GM12878 (cell line): Measurements from ENCODE around the gene RAB44. TPM values are rescaled to one million over a fixed set of nuclear protein-coding genes. Genes with fewer than 3 reads are reported as not detected.

Experiments
- FOXM1 ChIP-seq: IDR thresholded peaks from 2 replicates; pipeline ENCODE4 v1.6.1; 2012; ENCODE audit warnings: low read depth, mild to moderate bottlenecking, inconsistent platforms, low read length, moderate library complexity
- MEF2A ChIP-seq: IDR thresholded peaks from 2 replicates; pipeline ENCODE4 v1.6.1; 2011; ENCODE audit warnings: low read depth, mild to moderate bottlenecking, low read length, moderate library complexity; ENCODE audit not compliant: insufficient read depth
- MTA3 ChIP-seq: IDR thresholded peaks from 2 replicates; pipeline ENCODE4 v1.6.1; 2012; ENCODE audit warnings: low read length, inconsistent platforms, borderline replicate concordance
- PAX5 ChIP-seq: IDR thresholded peaks from 2 replicates; pipeline ENCODE4 v1.6.1; 2011; ENCODE audit warnings: low read depth, low read length, borderline replicate concordance
- PML ChIP-seq: IDR thresholded peaks from 2 replicates; pipeline ENCODE4 v1.6.1; 2012; ENCODE audit warnings: low read length, inconsistent platforms
- POLR2AphosphoS2 ChIP-seq: IDR thresholded peaks from 2 replicates; pipeline ENCODE4 v1.6.1; 2011; ENCODE audit warnings: low read depth, mild to moderate bottlenecking, low read length, improper control_type of control experiment, moderate library complexity
- POLR2AphosphoS5 ChIP-seq: IDR thresholded peaks from 2 replicates; pipeline ENCODE4 v1.6.1; 2011; ENCODE audit warnings: mild to moderate bottlenecking, low read length, inconsistent platforms
- POU2F2 ChIP-seq: IDR thresholded peaks from 3 replicates; pipeline ENCODE4 v1.6.1; 2011; ENCODE audit warnings: low read depth, mild to moderate bottlenecking, low read length, borderline replicate concordance
- RFX5 ChIP-seq: IDR thresholded peaks from 2 replicates; pipeline ENCODE4 v1.6.1; 2011; ENCODE audit warnings: low read depth, low read length, improper control_type of control experiment
- TCF7 ChIP-seq: IDR thresholded peaks from 2 replicates; pipeline ENCODE4 v1.6.1; 2014; ENCODE audit warnings: antibody characterized with exemption, borderline replicate concordance
- ZNF384 ChIP-seq: IDR thresholded peaks from 2 replicates; pipeline ENCODE4 v1.6.1; 2012; ENCODE audit warnings: low read depth, mild to moderate bottlenecking, low read length, improper control_type of control experiment, borderline replicate concordance
- polyA plus RNA-seq, 11 experiments: library from polyadenylated mRNA; depleted of rRNA in 4 of 11; unstranded in 6 of 11; stranded (reverse) in 5 of 11; fragments of >200 nt; fragmentation: Nextera tagmentation in 4 of 11; fragmentation: Illumina TruSeq in 1 of 11; extraction: Ambion mirVana in 4 of 11; extraction: Trizol in 1 of 11; gene quantifications; 1 replicate in 1 of 11; 2 replicates in 10 of 11; pipeline versions ENCODE4 v1.2.1 to v1.2.3, GENCODE V29; 2011 to 2016; ENCODE audit warnings: inconsistent platforms in 2 of 11, missing spikeins in 2 of 11, low read depth in 1 of 11
- total RNA-seq, 4 experiments: library from RNA; depleted of rRNA in 3 of 4; stranded (reverse); fragments of >200 nt in 3 of 4; fragmentation: Illumina TruSeq in 1 of 4; extraction: Trizol in 1 of 4; gene quantifications; 2 replicates each; pipeline versions ENCODE4 v1.2.1 to v1.2.3, GENCODE V29; 2013 to 2021
- TF ChIP-seq, protein P1 (sequence below): fragments of 450-650 bp; formaldehyde crosslinking; IDR thresholded peaks from 2 replicates; pipeline ENCODE4 v1.5.0; 2022; ENCODE audit warnings: mild to moderate bottlenecking, missing genetic modification characterization
- TF ChIP-seq, protein P2 (sequence below): IDR thresholded peaks from 2 replicates; pipeline ENCODE4 v1.6.1; 2012; ENCODE audit warnings: low read depth, low read length, improper control_type of control experiment

Gene RAB44
- total and polyA plus RNA-seq, 10 of the 15 experiments (the other 5 are each of a cell fraction or from before 2014, with no cell fraction given): 0.01 to 0.08 (median 0.05) TPM; not detected in 2

DNA sequence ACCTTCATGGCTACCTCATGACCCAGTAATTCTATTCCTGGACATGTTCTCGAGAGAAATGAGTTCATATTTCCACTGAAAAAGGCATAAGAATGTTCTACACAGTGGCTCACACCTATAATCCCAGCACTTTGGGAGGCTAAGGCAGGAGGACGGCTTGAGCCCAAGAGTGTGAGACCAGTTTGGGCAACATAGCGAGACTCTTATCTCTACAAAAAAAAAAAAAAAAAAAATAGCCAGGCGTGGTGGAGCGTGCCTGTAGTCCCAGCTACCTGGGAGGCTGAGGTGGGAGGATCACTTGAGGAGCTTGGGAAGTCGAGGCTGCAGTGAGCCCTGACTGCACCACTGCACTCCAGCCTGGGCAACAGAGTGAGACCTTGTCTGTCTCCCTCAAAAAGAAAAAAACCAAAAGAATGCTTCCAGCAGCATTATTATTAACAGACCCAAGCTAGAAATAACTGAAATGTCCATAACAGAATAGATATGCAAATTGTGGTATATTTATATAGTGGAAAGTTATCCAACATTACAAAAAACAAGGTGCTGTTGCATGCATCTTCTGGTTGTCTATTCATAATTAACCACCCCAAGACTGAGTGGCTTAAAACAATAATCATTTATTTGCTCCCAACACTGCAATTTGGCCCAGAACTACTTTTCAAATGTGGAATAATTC lies 9.4 kb upstream of the RAB44 start (continued):
- TF ChIP-seq, protein P1, sequence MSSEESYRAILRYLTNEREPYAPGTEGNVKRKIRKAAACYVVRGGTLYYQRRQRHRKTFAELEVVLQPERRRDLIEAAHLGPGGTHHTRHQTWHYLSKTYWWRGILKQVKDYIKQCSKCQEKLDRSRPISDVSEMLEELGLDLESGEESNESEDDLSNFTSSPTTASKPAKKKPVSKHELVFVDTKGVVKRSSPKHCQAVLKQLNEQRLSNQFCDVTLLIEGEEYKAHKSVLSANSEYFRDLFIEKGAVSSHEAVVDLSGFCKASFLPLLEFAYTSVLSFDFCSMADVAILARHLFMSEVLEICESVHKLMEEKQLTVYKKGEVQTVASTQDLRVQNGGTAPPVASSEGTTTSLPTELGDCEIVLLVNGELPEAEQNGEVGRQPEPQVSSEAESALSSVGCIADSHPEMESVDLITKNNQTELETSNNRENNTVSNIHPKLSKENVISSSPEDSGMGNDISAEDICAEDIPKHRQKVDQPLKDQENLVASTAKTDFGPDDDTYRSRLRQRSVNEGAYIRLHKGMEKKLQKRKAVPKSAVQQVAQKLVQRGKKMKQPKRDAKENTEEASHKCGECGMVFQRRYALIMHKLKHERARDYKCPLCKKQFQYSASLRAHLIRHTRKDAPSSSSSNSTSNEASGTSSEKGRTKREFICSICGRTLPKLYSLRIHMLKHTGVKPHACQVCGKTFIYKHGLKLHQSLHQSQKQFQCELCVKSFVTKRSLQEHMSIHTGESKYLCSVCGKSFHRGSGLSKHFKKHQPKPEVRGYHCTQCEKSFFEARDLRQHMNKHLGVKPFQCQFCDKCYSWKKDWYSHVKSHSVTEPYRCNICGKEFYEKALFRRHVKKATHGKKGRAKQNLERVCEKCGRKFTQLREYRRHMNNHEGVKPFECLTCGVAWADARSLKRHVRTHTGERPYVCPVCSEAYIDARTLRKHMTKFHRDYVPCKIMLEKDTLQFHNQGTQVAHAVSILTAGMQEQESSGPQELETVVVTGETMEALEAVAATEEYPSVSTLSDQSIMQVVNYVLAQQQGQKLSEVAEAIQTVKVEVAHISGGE: peak; percentile 29; the same call in 1 of the 2 replicates
- TF ChIP-seq MEF2A (0 out of 2 replicates have a peak, but pooled peaks have one; percentile 4), TCF7 (no peak), FOXM1 (0 out of 2 replicates have a peak, but pooled peaks have one; percentile 29), POLR2AphosphoS5 (peak; percentile 67), MTA3 (0 out of 2 replicates have a peak, but pooled peaks have one; percentile 17), ZNF384 (0 out of 2 replicates have a peak, but pooled peaks have one; percentile 5), POU2F2 (0 out of 3 replicates have a peak, but pooled peaks have one; percentile 6), RFX5 (no peak), PAX5 (0 out of 2 replicates have a peak, but pooled peaks have one; percentile 25), POLR2AphosphoS2 (peak; percentile 67; the same call in 1 of the 2 replicates), PML (0 out of 2 replicates have a peak, but pooled peaks have one; percentile 45)
- TF ChIP-seq, protein P2, sequence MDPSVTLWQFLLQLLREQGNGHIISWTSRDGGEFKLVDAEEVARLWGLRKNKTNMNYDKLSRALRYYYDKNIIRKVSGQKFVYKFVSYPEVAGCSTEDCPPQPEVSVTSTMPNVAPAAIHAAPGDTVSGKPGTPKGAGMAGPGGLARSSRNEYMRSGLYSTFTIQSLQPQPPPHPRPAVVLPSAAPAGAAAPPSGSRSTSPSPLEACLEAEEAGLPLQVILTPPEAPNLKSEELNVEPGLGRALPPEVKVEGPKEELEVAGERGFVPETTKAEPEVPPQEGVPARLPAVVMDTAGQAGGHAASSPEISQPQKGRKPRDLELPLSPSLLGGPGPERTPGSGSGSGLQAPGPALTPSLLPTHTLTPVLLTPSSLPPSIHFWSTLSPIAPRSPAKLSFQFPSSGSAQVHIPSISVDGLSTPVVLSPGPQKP: no peak
